ENCODE results near the gene DLL3. TPM values are rescaled to one million over a fixed set of nuclear protein-coding genes. Genes with fewer than 3 reads are reported as not detected.

DLL3 gene
- total RNA-seq, 1 donor from 2014 or later, result not detected

- DNase-seq, result no peak
Measured at GRCh38 chr19:39555883-39556282, 57.1 kb downstream of the DLL3 start.

Other genes starting within 250 kb of the DLL3 start
- gene IFNL2, start 230.6 kb upstream of the DLL3 start, total RNA-seq, result not detected
- not detected for gene IFNL1, start 202.5 kb upstream of the DLL3 start, total RNA-seq
- 0.92 TPM for gene LRFN1, start 178.1 kb upstream of the DLL3 start, total RNA-seq
- gene GMFG, start 162.9 kb upstream of the DLL3 start, total RNA-seq, result 8.2 TPM
- gene SAMD4B, start 156.5 kb upstream of the DLL3 start, total RNA-seq, result 36.4 TPM
- gene PAF1, start 107.8 kb upstream of the DLL3 start, total RNA-seq, result 18.9 TPM
- 15.2 TPM for gene MED29, start 107.6 kb upstream of the DLL3 start, total RNA-seq
- gene ZFP36, start 92.1 kb upstream of the DLL3 start, total RNA-seq, result 24.5 TPM
- gene PLEKHG2, start 86.3 kb upstream of the DLL3 start, total RNA-seq, result 20.9 TPM
- 106 TPM for gene RPS16, start 63.0 kb upstream of the DLL3 start, total RNA-seq
- 62.2 TPM for gene SUPT5H, start 53.4 kb upstream of the DLL3 start, total RNA-seq
- gene TIMM50, start 18.1 kb upstream of the DLL3 start, total RNA-seq, result 27.1 TPM
- not detected for gene SELENOV, start 16.2 kb downstream of the DLL3 start, total RNA-seq
- gene EID2B, start 33.9 kb downstream of the DLL3 start, total RNA-seq, result 5.0 TPM
- gene EID2, start 41.2 kb downstream of the DLL3 start, total RNA-seq, result 15.0 TPM
- gene LGALS13, start 103.6 kb downstream of the DLL3 start, total RNA-seq, result not detected
- not detected for gene LGALS16, start 157.0 kb downstream of the DLL3 start, total RNA-seq
- not detected for gene LGALS14, start 205.5 kb downstream of the DLL3 start, total RNA-seq
- gene CLC, start 239.1 kb downstream of the DLL3 start, total RNA-seq, result not detected

All from tongue (tissue), 2 donors.